COLO668 (cell line): ENCODE measurements around the gene UPF2.
"Not testable (repeated sequence)": the region's sequence is repeated elsewhere in the genome, so short reads cannot be mapped to it uniquely, and the experiment has no call there.

Source experiments
- DNase-seq: peaks from one replicate; lab custom pipeline; 2025; ENCODE audit not compliant: unreplicated experiment; lab: John Stamatoyannopoulos, UW

UPF2 gene

GRCh38 chr10:12042797-12043651 is at the start of gene UPF2:
UPF2 (minus strand) TSS chr10:12042809; CDS start chr10:12035423, 7,386 bp downstream.
- DNase-seq, result peak; percentile 94

DNA sequence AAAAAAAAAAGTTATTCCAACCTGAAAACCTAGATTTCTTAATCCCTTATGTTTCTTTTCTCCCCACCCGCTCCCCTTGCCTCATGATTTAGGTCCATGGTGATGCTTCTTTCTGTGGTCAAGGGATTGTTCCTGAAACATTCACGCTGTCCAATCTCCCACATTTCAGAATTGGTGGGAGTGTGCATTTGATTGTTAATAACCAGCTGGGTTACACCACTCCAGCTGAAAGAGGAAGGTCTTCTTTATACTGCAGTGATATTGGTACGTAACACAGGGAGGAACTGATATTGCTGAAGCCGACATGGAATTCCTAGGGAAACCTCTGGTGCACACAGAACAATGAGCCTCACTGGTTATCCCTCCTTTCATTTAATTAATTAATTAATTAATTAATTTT is 48.8 kb upstream of the UPF2 start:
- no peak for DNase-seq

GRCh38 chr10:12088919-12089318 is 46.3 kb upstream of the UPF2 start:
- no peak for DNase-seq

DNA sequence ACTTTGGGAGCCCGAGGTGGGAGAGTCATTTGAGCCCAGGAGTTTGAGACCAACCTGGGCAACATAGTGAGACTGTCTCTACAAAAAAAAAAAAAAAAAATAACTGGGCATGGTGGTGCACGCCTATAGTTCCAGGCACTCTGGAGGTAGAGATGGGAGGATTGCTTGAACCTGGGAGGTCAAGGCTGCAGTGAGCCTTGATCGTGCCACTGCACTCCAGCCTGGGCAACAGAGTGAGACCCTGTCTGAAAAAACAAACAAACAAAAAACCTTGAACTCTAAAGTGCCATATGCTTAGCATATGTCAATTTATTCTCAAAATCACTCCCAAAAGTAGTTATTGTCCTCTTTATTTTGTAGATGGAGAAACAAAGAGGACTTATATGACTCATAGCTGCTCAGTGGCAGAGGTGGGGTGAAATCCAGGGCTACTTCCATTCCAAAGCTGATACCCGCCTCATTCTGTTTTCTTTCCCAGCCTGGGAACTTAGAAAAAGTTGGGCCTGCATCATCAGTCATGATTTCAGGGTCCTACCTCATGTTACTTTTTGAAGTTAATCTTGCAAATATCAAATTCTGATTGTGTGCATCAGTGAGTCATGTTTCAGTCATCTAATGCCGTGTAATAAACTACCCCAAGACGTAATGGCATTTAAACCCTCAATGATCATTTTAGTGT is 39.4 kb upstream of the UPF2 start:
- DNase-seq, result no peak

GRCh38 chr10:12081470-12081869 is 38.9 kb upstream of the UPF2 start:
- DNase-seq, result no peak

- DNase-seq, result no peak
Measured at GRCh38 chr10:12077580-12078180, 35.1 kb upstream of the UPF2 start.

DNA sequence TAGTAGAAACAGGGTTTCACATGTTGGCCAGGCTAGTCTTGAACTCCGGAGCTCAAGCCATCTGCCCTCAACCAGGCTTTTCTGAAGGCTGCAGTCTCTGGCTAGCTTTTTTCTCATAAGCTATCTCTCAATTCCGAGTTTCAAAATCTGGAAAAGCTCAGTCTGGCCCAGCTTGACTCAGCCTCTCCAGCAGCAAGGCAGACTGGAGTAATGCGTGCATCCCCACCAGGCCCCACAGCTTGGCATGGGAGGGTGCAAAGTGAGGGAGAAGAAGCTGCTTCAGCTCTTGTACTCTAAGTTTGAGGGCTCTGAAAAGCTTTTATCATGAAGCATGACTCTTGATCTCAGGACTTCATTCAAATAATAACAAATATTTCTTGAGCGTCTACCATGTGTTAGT is 30.9 kb upstream of the UPF2 start:
- no peak for DNase-seq

GRCh38 chr10:12071441-12071840 is 28.8 kb upstream of the UPF2 start:
- not testable (repeated sequence) for DNase-seq

GRCh38 chr10:12068449-12069269 is 26.1 kb upstream of the UPF2 start, which contains the start of gene DHTKD1:
DHTKD1 (plus strand) TSS chr10:12068954; CDS start chr10:12069034, 80 bp downstream.
- DNase-seq, result peak; percentile 95

DNA sequence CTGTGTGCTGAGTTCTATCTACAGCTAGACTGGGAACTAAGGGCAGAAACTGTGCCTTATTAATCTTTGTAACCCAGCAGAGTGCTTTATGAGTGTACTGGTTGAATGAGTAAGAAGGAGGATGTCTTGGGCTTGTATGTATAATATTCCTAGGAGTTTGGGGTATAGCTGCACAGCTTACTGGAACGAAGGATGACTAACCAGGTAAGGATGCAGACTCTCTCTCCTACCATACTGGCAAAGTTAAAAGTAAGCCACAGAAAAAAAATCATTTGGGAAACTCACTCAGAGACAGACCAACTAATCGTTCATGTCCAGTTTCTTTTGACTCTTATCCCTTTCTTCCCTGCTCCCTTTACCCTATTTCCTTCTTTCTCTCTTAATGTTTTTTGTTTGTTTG is 24.7 kb upstream of the UPF2 start:
- no peak for DNase-seq

- DNase-seq, result no peak
Measured at GRCh38 chr10:12063483-12063818, 20.8 kb upstream of the UPF2 start.

- DNase-seq, result no peak
Measured at GRCh38 chr10:12062754-12063482, 20.3 kb upstream of the UPF2 start.

DNA sequence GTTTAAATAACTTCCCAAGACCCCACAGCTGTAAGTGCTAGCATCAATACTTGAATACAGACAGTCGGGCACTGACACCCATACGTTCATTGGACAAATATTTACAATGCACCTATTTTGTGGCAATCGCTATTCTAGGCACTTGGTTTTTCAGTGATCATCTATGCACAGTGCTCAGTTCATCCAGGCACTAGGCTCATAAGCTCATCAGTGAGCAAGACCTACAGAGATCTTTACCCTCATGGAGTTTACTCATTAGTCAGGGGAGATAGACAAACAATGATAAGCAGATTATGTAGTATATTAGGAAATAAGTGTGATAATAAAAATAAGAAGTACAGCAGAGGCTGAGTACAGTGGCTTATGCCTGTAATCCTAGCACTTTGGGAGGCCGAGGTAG is 18.5 kb upstream of the UPF2 start:
- DNase-seq, result no peak

DNA sequence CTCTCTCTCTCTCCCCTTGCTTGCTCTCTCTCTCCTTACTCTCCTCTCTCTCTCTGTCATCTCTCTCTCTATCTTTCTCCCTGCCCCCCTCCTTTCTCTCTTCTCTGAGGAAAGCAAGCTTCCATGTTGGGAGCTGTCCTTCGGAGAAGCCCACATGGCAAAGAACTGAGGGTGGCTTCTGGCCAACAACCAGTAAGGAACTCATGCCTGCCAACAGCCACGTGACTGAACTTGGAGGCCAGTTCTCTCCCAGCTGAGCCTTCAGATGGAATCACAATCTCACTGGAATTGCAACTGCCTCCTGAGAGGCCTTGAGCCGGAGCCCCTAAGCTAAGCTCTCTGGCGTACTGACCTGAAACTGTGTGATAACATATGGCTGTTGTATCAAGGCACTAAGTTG is 14.1 kb upstream of the UPF2 start:
- no peak for DNase-seq

GRCh38 chr10:12055732-12056131 is 13.1 kb upstream of the UPF2 start:
- no peak for DNase-seq

GRCh38 chr10:12051241-12051640 is 8.6 kb upstream of the UPF2 start:
- no peak for DNase-seq

DNA sequence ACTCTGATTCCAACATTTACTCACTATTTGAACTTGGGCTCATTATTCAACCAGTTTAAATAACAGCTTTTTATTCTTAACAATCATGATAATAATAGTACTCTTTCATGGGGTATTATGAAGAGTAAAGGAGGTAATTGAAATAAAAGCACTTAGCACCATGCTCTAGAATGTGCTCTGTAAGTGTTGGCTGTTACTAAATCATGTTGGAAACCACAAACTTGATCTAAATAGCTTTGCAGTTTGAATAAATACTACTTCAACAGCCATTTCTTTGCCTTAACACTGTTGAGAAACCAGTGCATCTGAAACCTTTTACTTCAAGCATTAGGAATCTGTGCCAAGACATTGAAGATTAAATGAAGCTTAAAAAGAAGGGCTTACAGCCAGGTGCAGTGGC is 7.9 kb upstream of the UPF2 start:
- DNase-seq, result no peak

GRCh38 chr10:12048547-12048946 is 5.9 kb upstream of the UPF2 start:
- DNase-seq, result no peak

DNA sequence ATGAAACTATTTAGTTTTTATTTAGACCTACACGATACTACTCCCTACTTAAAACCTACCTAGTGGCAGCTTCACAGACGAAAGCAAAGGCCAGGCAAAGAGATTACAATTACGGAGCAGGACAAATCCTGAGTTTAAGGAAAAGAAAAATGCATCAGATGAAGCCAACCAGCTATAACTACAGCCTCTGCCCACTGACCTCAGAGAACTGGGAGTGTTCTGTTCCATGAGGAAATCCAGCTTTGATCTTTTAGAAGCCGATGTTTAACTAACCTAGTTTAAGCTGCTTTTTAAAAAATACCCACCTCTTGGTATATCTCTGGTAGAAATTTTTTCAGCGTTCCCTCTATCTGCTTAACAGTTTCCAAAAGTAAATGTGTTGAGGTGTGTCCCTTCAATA is 3.0 kb upstream of the UPF2 start:
- DNase-seq, result no peak

DNA sequence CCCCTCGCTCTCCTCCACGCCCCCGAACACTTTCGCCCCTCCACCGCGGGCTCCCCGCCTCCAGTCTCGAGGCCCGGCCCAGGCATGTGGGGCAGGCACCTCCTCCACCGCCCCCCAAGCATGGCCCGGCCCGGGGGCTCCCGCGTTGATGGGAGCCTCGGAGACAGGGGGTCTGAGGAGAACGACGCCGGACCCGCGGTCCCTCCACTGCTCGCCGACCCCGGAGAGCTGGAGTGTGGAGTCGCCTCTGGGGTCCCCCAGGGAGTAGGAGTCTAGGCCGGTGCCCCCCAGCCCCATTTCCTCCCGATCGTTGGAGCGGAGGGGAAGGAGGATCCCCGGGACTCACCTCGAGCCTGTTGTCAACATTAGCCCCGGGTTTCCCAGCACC is 206 bp downstream of the UPF2 start:
- DNase-seq, result peak; percentile 19
